Measurements from ENCODE around the gene FOXP4. TPM values are rescaled to one million over a fixed set of nuclear protein-coding genes. Genes with fewer than 3 reads are reported as not detected.
"Not testable (repeated sequence)": the region's sequence is repeated elsewhere in the genome, so short reads cannot be mapped to it uniquely, and the experiment has no call there.

The FOXP4 gene
- polyA plus RNA-seq, 1 experiment: 4.0 TPM

DNA sequence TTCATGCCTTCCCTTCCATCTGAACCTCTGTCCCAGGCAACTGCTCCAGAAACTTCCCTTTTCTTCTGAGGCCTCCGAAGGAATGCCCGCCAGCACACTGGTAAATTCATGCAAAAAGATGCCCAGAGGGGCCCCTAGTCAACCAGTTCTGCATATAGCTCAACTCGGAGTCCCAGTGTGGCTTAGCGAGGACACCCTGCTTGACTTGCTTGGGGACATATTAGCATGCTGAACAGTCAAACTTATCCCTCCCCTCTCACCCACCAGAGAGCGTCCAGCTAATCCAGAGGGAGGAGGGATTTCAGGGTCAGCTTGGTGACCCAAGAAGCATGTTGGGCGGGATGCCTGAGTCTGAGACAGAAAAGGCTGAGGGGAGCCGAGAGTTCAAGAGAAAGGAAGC, 69.1 kb downstream of the FOXP4 start:
- TF ChIP-seq, protein P1, sequence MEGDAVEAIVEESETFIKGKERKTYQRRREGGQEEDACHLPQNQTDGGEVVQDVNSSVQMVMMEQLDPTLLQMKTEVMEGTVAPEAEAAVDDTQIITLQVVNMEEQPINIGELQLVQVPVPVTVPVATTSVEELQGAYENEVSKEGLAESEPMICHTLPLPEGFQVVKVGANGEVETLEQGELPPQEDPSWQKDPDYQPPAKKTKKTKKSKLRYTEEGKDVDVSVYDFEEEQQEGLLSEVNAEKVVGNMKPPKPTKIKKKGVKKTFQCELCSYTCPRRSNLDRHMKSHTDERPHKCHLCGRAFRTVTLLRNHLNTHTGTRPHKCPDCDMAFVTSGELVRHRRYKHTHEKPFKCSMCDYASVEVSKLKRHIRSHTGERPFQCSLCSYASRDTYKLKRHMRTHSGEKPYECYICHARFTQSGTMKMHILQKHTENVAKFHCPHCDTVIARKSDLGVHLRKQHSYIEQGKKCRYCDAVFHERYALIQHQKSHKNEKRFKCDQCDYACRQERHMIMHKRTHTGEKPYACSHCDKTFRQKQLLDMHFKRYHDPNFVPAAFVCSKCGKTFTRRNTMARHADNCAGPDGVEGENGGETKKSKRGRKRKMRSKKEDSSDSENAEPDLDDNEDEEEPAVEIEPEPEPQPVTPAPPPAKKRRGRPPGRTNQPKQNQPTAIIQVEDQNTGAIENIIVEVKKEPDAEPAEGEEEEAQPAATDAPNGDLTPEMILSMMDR (IDR thresholded peaks at IDR 0.05; ENCODE audit: insufficient read depth, low read depth, low read length): no peak
- H3K27me3 ChIP-seq (ENCODE audit: control insufficient read depth, insufficient read depth, low read length): peaks cover 14% of the 10 kb centered on the region
- DNase-seq (ENCODE audit: low read depth): no peak
- no peaks in the 10 kb centered on the region for H3K36me3 ChIP-seq (ENCODE audit: control insufficient read depth, insufficient read depth, low read length)
- no peak overlapping the region for H3K4me3 ChIP-seq (ENCODE audit: low read depth, low read length)
- ChIA-PET CTCF (interaction anchor here (0.6 to 3.4 kb wide), 6 partner anchors 9 to 191 kb away, joined by 3 to 15 read pairs (median 3); no protein-coding TSS in a partner anchor), POLR2A (no interaction called here)

- TF ChIP-seq, protein P1 (IDR thresholded peaks at IDR 0.05; ENCODE audit: insufficient read depth, low read depth, low read length): no peak
- CTCF ChIA-PET: interaction anchor here (0.7 to 2.2 kb wide), 3 partner anchors 16 to 200 kb away, joined by 3 to 11 read pairs (median 4); no protein-coding TSS in a partner anchor
- POLR2A ChIA-PET: no interaction called here
Observed at GRCh38 chr6:41618598-41618997, 72.4 kb downstream of the FOXP4 start.

DNA sequence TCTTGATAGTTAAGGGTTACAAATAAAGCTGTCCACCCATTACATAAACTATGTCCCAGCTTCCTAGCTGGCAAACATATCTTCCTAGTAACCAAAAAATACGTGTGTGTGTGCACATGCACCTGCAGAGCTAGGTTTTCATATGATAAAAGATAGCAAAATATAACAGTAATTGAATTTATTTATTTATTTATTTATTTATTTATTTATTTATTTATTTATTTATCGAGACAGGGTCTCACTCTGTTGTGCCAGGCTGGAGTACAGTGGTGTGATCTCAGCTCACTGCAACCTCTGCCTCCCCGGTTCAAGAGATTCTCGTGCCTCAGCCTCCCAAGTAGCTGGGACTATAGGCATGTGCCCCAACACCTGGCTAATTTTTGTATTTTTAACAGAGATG, 73.0 kb downstream of the FOXP4 start:
- H3K27me3 ChIP-seq (ENCODE audit: control insufficient read depth, insufficient read depth, low read length): peaks cover 16% of the 10 kb centered on the region
- CTCF ChIA-PET: interaction anchor here (0.7 to 2.2 kb wide), 3 partner anchors 16 to 200 kb away, joined by 3 to 11 read pairs (median 4); no protein-coding TSS in a partner anchor
- POLR2A ChIA-PET; DNase-seq (ENCODE audit: low read depth); H3K4me3 ChIP-seq (ENCODE audit: low read depth, low read length); H3K36me3 ChIP-seq (ENCODE audit: control insufficient read depth, insufficient read depth, low read length): not testable (repeated sequence)

More at GRCh38 chr6:41618598-41618997, 72.4 kb downstream of the FOXP4 start:
- no peak for DNase-seq (ENCODE audit: low read depth)
- H3K36me3 ChIP-seq (ENCODE audit: control insufficient read depth, insufficient read depth, low read length): no peaks in the 10 kb centered on the region
- no peak overlapping the region for H3K4me3 ChIP-seq (ENCODE audit: low read depth, low read length)
- H3K27me3 ChIP-seq (ENCODE audit: control insufficient read depth, insufficient read depth, low read length): peaks cover 17% of the 10 kb centered on the region

GRCh38 chr6:41621367-41621766, 75.2 kb downstream of the FOXP4 start:
- Histone ChIP-seq H3K4me3 (ENCODE audit: low read depth, low read length) (no peak overlapping the region), H3K27me3 (ENCODE audit: control insufficient read depth, insufficient read depth, low read length) (peaks cover 9% of the 10 kb centered on the region), H3K36me3 (ENCODE audit: control insufficient read depth, insufficient read depth, low read length) (no peaks in the 10 kb centered on the region)
- no peak for DNase-seq (ENCODE audit: low read depth)
- TF ChIP-seq, protein P1 (IDR thresholded peaks at IDR 0.05; ENCODE audit: insufficient read depth, low read depth, low read length): no peak
- ChIA-PET POLR2A (no interaction called here), CTCF (no interaction called here)

DNA sequence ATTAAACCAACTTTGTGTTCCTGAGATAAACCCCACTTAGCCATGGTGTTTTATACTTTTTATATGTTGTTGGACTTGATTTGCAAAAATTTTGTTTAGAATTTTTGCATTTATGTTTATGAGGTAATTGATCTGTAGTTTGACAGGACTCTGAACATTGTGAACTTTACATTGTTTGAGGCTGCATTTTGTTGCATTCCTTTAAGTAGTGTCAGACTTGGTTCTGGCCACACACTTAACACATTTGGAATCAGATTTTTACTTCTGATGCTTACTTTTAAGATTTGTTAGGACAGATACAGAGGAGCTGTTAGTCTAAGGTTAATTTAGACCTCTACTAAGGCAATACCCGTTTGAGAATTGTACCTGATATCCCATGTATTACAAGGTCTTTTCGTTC, 75.6 kb downstream of the FOXP4 start:
- POLR2A ChIA-PET: no interaction called here
- TF ChIP-seq, protein P1 (IDR thresholded peaks at IDR 0.05; ENCODE audit: insufficient read depth, low read depth, low read length): no peak
- CTCF ChIA-PET: no interaction called here
- Histone ChIP-seq H3K36me3 (ENCODE audit: control insufficient read depth, insufficient read depth, low read length) (no peaks in the 10 kb centered on the region), H3K4me3 (ENCODE audit: low read depth, low read length) (no peak overlapping the region), H3K27me3 (ENCODE audit: control insufficient read depth, insufficient read depth, low read length) (peaks cover 9% of the 10 kb centered on the region)
- no peak for DNase-seq (ENCODE audit: low read depth)
